OCI-M2 (cell line): ENCODE measurements around the gene DDIT4.
A peak's percentile ranks its signal among the peaks of the same experiment; 100 is the strongest.
"Not testable (repeated sequence)": the region's sequence is repeated elsewhere in the genome, so short reads cannot be mapped to it uniquely, and the experiment has no call there.

Source experiments
- DNase-seq: peaks from one replicate; lab custom pipeline; 2025; ENCODE audit not compliant: unreplicated experiment; lab: John Stamatoyannopoulos, UW

DDIT4 gene, protein sequence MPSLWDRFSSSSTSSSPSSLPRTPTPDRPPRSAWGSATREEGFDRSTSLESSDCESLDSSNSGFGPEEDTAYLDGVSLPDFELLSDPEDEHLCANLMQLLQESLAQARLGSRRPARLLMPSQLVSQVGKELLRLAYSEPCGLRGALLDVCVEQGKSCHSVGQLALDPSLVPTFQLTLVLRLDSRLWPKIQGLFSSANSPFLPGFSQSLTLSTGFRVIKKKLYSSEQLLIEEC

DNA sequence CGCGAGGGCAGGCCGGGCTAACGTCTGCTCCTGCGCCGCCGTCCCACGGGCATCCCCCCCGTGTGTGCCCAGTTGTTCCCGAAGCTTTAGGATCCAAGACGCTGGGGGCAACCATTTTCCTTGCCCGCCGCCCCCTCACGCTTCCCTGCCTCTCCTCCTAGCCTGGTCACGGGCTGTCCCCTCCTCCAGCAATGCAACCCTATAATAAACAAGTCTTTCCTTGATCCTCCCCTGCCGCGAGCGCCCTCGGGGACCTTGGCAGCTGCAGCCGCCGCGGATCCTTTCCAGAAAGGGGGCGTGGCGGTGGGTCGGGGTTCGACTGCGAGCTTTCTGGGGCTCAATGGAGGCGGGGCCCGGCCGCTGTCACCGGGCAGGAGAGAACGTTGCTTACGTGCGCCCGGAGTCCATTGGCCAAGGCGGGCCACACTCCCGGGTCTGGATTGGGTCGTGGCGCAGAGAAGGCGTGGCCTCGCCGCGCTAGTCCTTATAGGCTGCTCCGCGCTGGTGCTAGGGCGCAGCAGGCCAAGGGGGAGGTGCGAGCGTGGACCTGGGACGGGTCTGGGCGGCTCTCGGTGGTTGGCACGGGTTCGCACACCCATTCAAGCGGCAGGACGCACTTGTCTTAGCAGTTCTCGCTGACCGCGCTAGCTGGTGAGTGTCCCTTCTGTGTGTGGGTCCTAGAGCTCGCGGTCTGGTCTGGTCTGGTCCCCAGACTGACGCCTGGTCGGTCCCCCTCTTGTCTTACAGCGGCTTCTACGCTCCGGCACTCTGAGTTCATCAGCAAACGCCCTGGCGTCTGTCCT is at the start of gene DDIT4:
Gene DDIT4, plus strand, starts transcription at position 515 of the 803 bp plus-strand sequence. CDS start 293 bp downstream, outside the sequence.
- peak; percentile 87 for DNase-seq

DNA sequence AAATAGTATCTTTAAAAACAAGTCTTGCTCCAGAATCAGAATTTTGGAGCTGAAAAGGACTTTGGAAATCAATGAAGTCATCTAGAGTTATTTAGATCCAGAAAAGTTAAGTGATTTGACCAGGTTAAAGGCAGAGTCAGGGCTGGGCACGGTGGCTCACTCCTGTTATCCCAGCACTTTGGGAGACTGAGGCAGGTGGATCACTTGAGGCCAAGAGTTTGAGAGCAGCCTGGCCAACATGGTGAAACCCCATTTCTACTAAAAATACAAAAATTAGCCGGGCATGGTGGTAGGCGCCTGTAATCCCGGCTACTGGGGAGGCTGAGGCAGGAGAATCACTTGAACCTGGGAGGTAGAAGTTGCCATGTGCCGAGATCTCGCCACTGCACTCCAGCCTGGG is 49.5 kb upstream of the DDIT4 start:
- not testable (repeated sequence) for DNase-seq

DNA sequence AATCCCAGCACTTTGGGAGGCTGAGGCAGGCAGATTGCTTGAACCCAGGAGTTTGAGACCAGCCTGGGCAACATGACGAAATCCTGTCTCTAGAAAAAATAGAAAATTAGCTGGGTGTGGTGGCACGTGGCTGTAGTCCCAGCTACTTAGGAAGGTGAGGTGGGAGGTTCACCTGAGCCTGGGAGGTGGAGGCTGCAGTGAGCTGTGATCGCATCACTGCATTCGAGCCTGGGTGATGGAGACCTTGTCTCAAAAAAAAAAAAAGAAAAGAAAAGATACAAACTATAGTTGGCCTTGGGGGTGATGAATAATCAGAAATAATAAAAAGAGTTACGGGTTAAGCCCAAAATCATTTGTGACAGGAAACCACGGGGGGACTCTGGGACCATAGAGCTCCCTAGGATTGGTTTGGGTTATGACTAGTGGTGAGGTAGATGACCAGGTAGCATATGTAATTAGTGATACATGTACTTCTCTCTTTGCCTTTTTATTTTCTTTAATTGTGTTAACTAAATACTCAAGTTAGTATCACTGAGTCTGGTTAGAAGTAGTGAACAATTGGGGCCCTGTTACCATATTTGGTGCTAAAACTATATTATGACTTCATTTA is 47.2 kb upstream of the DDIT4 start:
- DNase-seq: no peak

DNA sequence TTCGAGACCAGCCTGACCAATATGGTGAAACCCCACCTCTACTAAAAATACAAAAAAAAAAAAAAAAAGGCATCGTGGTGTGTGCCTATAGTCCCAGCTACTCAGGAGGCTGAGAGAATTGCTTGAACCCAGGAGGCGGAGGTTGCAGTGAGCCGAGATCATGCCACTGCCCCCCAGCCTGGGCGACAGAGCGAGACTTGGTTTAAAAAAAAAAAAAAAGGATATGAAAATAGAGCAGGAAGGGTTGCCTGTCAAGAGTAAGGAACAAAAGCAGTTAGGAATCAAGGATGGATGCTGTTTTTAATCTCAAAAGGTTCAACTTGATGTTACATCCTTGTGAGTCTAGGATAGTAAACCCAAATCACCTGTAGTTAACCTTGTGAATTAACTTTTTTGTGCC is 45.9 kb upstream of the DDIT4 start:
- no peak for DNase-seq

DNA sequence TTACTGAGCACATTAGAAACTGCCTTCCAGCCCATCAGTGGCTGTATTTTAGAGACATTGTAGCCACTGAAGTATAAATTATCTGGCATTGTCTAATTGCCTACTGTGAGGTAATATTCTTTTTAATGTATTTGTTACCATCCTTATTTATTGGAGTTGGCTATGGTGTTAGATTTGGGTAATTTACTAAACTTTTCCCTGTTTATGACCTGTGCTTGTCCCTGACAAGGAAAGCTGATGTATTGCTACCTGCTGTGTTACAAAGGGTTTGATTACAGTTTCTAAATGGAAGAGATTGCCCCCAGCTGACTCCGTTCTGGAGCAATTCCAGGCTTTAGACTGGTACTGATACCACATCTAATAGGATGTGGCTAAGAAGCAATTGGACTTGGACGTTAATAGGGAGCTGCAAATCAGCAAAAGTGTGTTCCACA is 45.4 kb upstream of the DDIT4 start:
- DNase-seq: no peak

DNA sequence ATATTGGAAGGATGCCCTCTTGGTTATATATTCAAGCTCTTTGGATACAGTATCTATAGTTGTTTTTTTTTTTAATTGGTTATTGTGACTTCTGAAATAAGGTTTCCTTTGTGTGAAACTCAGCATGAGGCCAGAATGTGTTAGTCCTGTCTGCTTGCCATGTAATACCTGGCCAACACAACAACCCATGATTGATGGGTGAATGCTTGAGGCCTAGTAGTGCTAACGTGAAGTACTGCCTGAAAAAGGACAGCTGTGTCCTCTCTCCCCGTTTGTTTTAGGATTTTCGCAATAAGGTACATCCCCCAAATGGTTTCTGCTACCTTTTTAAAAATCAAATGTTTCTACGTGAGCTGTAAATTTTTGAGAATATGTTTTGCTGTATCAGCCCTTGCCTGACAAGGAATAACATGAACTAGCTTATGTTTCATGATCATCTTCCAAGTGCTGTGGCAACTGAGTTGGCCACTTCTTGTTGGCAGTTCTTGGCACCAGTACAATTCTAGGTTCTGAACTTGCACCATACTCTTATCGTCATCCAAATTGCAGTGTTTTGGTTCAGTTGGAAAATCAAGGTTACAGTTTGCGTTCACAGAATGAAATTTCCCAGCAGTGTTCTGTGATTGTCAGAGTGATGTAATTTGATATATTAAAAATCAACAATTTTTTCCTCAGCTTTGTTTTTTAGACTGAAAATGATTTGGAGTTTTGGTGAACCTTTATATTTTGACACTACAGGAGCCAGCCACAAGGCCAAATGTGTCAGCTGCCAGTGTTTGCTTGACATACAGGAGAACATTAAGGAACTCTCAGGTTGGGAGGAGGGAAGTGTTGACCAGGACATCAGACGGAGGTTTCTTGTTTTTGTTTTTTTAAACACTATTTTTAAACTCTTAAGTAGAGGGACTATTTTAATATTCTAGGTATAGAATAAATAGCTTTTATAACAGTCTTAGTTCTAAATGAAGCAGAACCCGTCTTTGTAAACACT is 44.2 kb upstream of the DDIT4 start:
- no peak for DNase-seq

DNA sequence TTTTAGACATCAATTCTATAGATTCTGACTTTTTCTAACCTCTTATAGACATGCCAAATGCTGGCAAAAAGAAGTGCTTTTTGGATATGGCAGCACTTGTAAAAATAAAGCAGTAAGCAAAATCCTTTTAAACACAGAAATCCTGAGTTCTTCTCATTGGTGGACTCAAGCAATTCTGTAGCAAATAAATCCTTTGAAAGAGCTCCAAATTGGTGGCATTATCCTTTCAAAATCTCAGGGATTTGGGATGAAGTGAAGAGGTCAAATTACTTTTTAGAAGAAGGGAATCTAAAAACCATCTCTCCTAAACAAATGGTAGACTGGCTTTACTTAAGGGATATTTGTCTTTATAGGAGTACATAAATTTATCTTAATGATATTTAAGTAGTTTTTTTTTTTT is 40.1 kb upstream of the DDIT4 start:
- no peak for DNase-seq

DNA sequence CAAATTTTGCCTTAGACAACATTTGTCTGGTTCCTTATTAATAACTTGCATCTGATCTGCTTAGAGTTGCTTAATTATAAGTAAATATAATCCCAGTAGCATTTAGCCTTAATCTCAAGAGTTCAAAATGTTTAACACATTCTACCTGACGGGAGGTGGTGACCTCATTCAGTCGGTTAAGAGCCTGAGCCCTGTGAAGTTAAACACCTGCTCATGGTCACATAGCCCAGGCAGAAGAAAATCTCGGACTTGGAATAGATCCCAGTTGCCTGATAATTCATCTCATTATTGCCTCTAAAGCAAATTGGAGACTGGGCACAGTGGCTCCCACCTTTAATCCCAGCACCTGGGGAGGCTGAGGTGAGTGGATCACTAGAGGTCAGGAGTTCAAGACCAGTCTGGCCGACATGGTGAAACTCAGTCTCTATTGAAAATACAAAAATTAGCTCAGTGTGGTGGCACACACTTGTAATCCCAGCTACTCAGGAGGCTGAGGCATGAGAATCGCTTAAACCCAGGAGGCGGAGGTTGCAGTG is 39.1 kb upstream of the DDIT4 start:
- DNase-seq: no peak

DNA sequence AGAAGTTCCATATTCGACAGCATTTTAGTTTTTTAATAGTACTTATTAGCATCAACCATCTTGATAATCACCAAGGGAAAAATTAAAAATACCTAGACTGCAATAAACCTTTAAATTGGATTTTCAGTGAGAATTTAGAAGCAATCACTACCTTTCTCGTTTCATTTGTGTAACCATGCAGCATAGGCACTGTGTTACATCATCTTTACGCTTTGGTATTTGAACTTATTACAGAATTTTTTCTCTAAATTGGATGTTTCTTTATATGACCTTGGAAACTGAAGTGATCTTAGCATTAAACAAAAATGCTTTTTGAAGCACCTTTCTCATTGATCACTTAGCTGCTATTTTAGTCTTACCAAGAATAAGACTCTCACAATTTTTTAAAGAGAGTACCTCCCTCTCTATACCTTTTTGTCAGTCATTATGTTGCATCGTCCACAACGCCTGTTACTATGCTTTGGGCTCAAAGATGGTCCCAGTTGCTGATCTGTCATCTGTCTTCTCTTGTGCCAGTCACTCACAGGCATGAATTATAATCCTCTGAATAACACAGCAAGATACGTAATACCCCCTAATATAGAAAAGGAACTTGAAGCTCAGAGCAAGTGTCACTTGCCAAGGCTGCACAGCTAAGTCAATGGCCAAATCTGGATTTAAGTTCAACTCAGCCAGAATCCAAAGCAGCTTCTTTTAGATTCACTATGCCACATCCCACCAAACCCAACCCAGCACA is 38.0 kb upstream of the DDIT4 start:
- DNase-seq: no peak

DNA sequence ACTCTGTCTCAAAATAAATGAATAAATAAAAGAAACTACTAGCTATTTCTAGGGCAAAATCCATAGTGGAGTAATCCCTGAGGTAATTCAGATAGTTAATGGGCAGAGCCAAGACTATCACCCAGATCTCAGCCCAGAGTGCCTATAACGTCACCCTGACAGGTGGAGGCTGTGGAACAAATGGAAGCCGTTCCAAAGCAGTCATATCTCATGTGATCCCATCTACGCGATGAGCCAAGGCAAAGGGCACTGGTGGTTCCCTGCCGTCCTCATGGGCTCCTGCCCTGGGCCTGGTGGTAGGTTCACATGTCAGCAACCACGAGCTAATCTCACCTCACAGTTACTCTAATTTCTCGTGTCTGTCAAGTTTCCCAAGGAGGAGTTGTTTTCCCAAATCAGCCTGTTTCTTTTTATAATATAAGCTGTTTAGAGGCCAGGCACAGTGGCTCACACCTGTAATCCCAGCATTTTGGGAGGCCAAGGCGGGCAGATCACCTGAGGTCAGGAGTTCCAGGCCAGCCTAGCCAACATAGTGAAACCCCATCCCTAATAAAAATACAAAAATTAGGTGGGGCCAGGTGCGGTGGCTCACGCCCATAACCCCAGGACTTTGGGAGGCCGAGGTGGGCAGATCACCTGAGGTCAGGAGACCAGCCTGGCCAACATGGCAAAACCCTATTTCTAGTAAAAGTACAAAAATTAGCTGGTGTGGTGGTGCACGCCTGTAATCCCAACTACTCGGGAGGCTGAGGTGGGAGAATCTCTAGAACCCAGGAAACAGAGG is 35.1 kb upstream of the DDIT4 start:
- DNase-seq: no peak

DNA sequence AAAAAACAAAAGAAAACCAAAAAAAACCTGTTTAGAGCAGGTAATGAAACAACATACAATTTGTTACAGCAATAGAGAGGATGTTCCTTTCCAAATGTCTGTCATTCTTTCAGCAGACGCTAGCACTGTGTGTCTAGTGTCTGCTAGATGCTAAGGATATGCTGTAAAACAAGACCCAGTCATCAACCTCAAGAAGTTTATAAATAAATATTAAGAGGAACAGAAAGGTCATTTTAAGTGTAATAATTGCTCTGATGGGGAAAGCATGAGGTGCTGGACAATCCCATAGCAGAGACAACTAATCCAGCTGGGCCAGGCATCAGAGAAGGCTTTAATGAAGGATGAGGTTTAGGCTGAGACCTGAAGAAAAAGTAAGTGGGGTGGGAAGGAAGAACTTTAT is 34.3 kb upstream of the DDIT4 start:
- DNase-seq: no peak

DNA sequence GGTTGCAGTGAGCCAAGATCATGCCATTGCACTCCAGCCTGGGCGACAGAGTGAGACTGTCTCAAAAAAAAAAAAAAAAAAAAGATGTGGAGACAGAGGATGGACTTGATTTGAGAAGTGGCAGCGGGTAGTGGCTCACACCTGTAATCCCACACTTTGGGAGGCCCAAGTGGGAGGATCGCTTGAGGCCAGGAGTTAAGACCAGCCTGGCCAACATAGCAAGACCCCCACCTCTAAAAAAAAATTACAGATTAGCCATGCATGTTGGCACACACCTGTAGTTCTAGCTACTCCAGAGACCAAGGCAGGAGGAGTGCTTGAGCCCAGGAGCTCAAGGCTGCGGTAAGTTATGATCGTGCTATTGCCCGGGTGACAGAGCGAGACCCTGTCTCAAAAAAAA is 33.4 kb upstream of the DDIT4 start:
- DNase-seq: no peak

DNA sequence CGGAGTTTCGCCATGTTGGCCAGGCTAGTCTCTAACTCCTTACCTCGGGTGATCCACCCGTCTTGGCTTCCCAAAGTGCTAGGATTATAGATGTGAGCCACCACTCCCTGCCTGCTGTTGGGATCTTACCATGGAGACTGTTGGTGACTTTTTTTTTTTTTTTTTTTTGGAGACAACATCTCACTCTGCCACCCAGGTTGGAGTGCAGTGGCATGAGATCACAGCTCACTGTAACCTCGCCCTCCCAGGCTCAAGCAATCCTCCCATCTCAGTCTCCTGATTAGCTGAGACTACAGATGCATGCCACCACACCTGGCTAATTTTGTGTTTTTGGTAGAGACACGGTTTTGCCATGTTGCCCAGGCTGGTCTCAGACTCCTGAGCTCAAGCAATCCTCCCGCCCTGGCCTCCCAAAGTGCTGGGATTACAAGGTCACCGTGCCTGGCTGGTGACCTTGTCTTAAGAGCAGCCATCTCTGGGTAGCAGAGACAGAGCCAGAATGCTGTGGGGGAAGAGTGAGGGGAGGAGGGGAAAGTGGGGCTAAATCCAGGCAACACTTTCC is 32.0 kb upstream of the DDIT4 start:
- DNase-seq: no peak

DNA sequence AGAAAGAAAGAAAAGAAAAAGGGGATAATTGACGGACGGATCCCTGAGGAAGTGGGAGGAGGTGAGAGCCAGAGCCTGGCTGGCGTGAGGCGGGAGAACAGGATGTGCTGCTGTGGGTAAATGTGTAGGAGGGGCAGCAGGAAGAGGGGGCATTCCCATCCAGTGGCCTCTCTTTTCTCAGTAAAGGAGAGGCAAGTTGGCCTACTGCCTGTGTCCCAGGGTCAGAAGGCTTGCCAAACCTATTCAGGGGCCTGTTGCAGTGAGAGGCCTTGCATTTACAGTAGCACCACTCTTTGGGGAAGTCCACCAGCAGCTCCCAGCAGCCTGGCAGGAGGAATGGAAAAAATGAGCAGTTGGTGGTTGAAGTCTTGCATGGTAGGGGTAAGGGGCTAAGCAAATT is 31.0 kb upstream of the DDIT4 start:
- no peak for DNase-seq

DNA sequence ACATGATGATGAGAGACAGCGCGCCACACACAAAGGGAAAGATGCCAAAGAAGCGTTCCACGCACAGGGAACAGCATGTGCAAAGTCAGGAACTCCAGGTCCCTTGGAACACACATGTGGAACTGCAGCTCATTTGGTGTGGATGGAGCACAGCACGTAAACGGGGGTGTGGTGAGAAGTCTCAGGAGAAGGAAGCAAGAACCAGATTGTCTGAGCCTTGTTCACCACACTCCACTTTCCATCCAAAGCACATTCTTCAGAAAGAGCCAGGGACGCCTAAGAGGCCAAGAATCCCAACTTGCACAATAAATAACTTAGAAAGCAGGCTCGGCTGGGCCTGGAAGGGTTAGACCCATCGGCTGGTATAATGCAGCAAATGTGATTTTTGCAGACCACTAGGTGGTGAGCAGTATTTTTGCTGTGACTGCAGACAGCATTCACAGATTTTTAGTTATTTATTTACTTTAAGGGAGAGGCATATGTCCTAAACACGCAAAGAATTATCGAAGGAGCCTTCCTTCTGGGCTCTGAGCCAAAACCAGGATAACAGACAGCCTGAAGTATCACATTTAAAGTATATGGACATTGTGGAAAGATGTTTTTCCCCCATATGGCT is 29.8 kb upstream of the DDIT4 start:
- no peak for DNase-seq

DNA sequence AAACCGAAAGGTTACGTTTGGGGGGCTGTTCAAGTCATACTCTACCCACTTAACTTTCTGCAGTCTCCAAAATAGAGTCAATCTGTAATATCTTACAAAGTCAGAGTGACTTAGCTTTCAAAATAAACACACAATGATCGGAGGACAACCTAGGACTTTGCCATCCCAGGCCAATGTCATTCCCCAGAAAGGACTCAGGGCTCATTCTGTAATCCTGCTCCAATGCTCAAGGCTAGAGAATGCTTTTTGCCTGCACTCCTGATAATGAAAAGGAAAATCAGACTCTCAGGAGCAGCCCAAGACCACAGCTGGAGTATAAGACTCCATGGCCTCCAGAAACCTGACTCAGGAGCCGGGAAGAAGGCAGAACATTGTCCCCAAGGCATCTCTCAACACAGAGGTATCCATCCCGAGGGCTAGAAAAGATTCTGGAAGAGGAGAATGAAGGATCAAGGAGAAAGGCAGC is 29.1 kb upstream of the DDIT4 start:
- no peak for DNase-seq

DNA sequence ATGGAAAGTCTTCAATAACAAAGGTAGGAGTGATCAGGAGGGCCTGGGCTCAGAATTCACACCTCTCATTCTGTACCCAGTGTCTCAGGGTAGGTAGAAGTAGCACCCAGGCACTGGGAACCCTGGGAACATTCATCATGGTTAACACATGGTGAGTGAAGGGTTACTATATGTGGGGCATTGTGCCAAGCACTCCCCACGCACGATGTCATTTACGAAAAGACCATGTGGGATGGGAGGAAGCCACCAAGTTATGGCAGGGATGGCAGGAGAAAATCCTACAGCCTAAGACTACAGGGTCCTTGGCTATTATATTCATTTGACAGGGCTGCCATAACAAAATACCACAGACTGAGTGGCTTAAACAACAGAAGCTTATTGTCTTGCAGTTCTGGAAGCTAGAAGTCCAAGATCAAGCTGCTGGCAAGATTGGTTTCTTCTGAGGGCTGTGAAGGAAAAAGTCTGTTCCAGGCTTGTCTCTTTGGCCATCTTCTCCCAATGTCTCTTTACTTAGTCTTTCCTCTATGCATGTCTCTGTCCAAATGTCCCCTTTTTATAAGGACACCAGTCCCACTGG is 27.7 kb upstream of the DDIT4 start:
- no peak for DNase-seq
